Measurements from ENCODE around the gene MARK3. TPM values are rescaled to one million over a fixed set of nuclear protein-coding genes. Genes with fewer than 3 reads are reported as not detected.

The MARK3 gene
- total and polyA plus RNA-seq, 2 of the 4 experiments (the other 2 are of a cell fraction) = 78.5 to 80.5 TPM

- no peak overlapping the region for H3K4me3 ChIP-seq (ENCODE audit: insufficient read depth, low read depth, low read length)
- no peak overlapping the region for H4K5ac ChIP-seq (ENCODE audit: low read depth, low read length)
- H3K4me2 ChIP-seq (ENCODE audit: low read depth, low read length) = no peak overlapping the region
- H3K14ac ChIP-seq (replicated peaks; ENCODE audit: low read depth, low read length) = no peak overlapping the region
- peaks cover 10% of the 10 kb centered on the region for H3K9me1 ChIP-seq (ENCODE audit: insufficient read depth, low read length)
- no peak overlapping the region for H2BK5ac ChIP-seq (ENCODE audit: low read depth, low read length, poor library complexity, severe bottlenecking)
- H3K27ac ChIP-seq (ENCODE audit: insufficient read depth, low read length) = no peak overlapping the region
- TF ChIP-seq NFE2L2 (IDR thresholded peaks at IDR 0.05; ENCODE audit: low read depth, low read length) (no peak), BHLHE40 (IDR thresholded peaks at IDR 0.05; ENCODE audit: low read depth, low read length) (no peak), RCOR1 (IDR thresholded peaks at IDR 0.05; ENCODE audit: insufficient replicate concordance, low read length) (no peak)
- no peak overlapping the region for H2AK5ac ChIP-seq (ENCODE audit: low read depth, low read length)
- H2BK20ac ChIP-seq (ENCODE audit: low read depth, low read length) = no peak overlapping the region
- H3K23ac ChIP-seq (ENCODE audit: low read depth, low read length) = no peak overlapping the region
- no peak overlapping the region for H4K8ac ChIP-seq (ENCODE audit: low read depth in 2 of 2, low read length in 2 of 2)
- no peak overlapping the region for H2AK9ac ChIP-seq (replicated peaks; ENCODE audit: low read depth, low read length, poor library complexity)
- dilution Hi-C loops (cut with HindIII; ENCODE audit: low sequenced_read_pairs, unreplicated experiment) (no loop called here), intact Hi-C loops (cut with micrococcal nuclease) (no loop called here), in situ Hi-C loops (cut with MboI; ENCODE audit: low sequenced_read_pairs) (no loop called here)
- H3K27me3 ChIP-seq (ENCODE audit: control insufficient read depth, insufficient read depth, low read length) = no peaks in the 10 kb centered on the region
- H2AFZ ChIP-seq (replicated peaks; ENCODE audit: low read length, poor library complexity) = no peak overlapping the region
- H3K18ac ChIP-seq (ENCODE audit: low read depth, low read length) = no peak overlapping the region
- H3K9ac ChIP-seq (ENCODE audit: low read depth, low read length) = no peak overlapping the region
- H3K36me3 ChIP-seq (ENCODE audit: control insufficient read depth, insufficient read depth, low read length) = peaks cover 12% of the 10 kb centered on the region; the same call in 1 of the 2 replicates
- no peak overlapping the region for H2BK15ac ChIP-seq (ENCODE audit: low read depth, low read length)
- ChIA-PET CTCF (no interaction called here), POLR2A (ENCODE audit: unreplicated experiment) (no interaction called here)
- peaks cover 0 to 35% of the 10 kb centered on the region in 2 experiments; a peak in 3 of 4 replicates for H3K79me1 ChIP-seq (ENCODE audit: low read depth in 1 of 2, low read length in 2 of 2)
- 85% methylated on average over 13 of the region's 25 CpGs; no CpG with 5 or more reads in 1 of the 2 experiments for WGBS, 2 experiments (ENCODE audit: extremely low coverage in 2 of 2, insufficient read length in 1 of 2)
- no peak overlapping the region for H4K91ac ChIP-seq (ENCODE audit: insufficient read depth, low read depth, low read length)
- peaks cover 26% of the 10 kb centered on the region for H4K20me1 ChIP-seq (ENCODE audit: insufficient read depth, low read length)
- H3K56ac ChIP-seq (ENCODE audit: extremely low read depth, insufficient read depth, low read length) = no peak overlapping the region
- H3K9me3 ChIP-seq (ENCODE audit: control insufficient read depth, insufficient read depth, low read length) = no peaks in the 10 kb centered on the region
- no TSS peak for BruUV-seq (replicated peaks)
- no peak for ATAC-seq (ENCODE audit: low read depth)
- H3K4ac ChIP-seq (ENCODE audit: low read depth, low read length) = no peak overlapping the region
- no peak for DNase-seq
- H2BK120ac ChIP-seq (ENCODE audit: low read depth, low read length) = no peak overlapping the region
- peaks cover 6% of the 10 kb centered on the region for H3K4me1 ChIP-seq (ENCODE audit: control insufficient read depth, insufficient read depth, low read length)
Observed at GRCh38 chr14:103533999-103534575, 148.9 kb downstream of the MARK3 start.

Measured in IMR-90 (cell line).